Liver (tissue), 9 donors: Measurements from ENCODE around the gene C3orf70. TPM values are rescaled to one million over a fixed set of nuclear protein-coding genes. Genes with fewer than 3 reads are reported as not detected.

Experiments
- DNase-seq: peaks from one replicate; pipeline ENCODE4 v3.0.0-alpha.2; 2017; ENCODE audit warnings: low spot score
- H3K27ac ChIP-seq, 2 donors: one replicate each; pipeline ENCODE4 v1.7.0; 2013; ENCODE audit warnings: inconsistent platforms in 2 of 2, low read length in 2 of 2, control low read depth in 1 of 2, low read depth in 1 of 2, mild to moderate bottlenecking in 1 of 2
- H3K27me3 ChIP-seq, 4 donors: one replicate each; pipeline versions ENCODE4 v1.6.1 to v1.7.0; 2013; ENCODE audit warnings: low read length in 3 of 4, inconsistent platforms in 1 of 4, mild to moderate bottlenecking in 1 of 4, moderate library complexity in 1 of 4; ENCODE audit not compliant: control insufficient read depth in 4 of 4, insufficient read depth in 4 of 4
- H3K36me3 ChIP-seq, 4 donors: one replicate each; pipeline versions ENCODE4 v1.6.1 to v1.7.0; 2013; ENCODE audit warnings: low read length in 3 of 4, mild to moderate bottlenecking in 3 of 4, low read depth in 1 of 4, moderate library complexity in 1 of 4; ENCODE audit not compliant: control insufficient read depth in 4 of 4, insufficient read depth in 3 of 4
- H3K4me1 ChIP-seq, 4 donors: one replicate each; pipeline versions ENCODE4 v1.6.1 to v1.7.0; 2013; ENCODE audit warnings: low read length in 3 of 4, mild to moderate bottlenecking in 3 of 4, moderate library complexity in 1 of 4; ENCODE audit not compliant: control insufficient read depth in 4 of 4, insufficient read depth in 4 of 4
- H3K4me3 ChIP-seq, 3 donors: one replicate each; pipeline versions ENCODE4 v1.6.1 to v1.7.0; 2013; ENCODE audit warnings: low read length in 3 of 3, control low read depth in 1 of 3, low read depth in 1 of 3, mild to moderate bottlenecking in 1 of 3
- H3K9ac ChIP-seq, 2 donors: one replicate each; pipeline ENCODE4 v1.7.0; 2013; ENCODE audit warnings: low read length in 2 of 2, mild to moderate bottlenecking in 2 of 2, moderate library complexity in 2 of 2, control low read depth in 1 of 2, low read depth in 1 of 2
- H3K9me3 ChIP-seq, 4 donors: one replicate each; pipeline versions ENCODE4 v1.6.1 to v1.7.0; 2013; ENCODE audit warnings: low read length in 3 of 4; ENCODE audit not compliant: control insufficient read depth in 4 of 4
- EGR1 ChIP-seq, 2 donors: IDR thresholded peaks; 2 replicates each; pipeline ENCODE4 v1.6.1; 2016 to 2018; ENCODE audit warnings: antibody characterized with exemption in 2 of 2, low read depth in 2 of 2
- FOXA2 ChIP-seq: IDR thresholded peaks from 2 replicates; pipeline ENCODE4 v1.6.1; 2016; ENCODE audit warnings: antibody characterized with exemption
- GABPA ChIP-seq, 2 donors: IDR thresholded peaks in 1 of 2; conservative IDR thresholded peaks in 1 of 2; 2 replicates each; pipeline ENCODE4 v1.6.1; 2016; ENCODE audit warnings: antibody characterized with exemption in 2 of 2, mild to moderate bottlenecking in 1 of 2, moderate library complexity in 1 of 2
- HNF4A ChIP-seq, 2 donors: conservative IDR thresholded peaks; 2 replicates each; pipeline ENCODE4 v1.6.1; 2016; ENCODE audit warnings: antibody characterized with exemption in 2 of 2, mild to moderate bottlenecking in 2 of 2
- HNF4G ChIP-seq: IDR thresholded peaks from 2 replicates; pipeline ENCODE4 v1.6.1; 2016; ENCODE audit warnings: antibody characterized with exemption
- JUND ChIP-seq, 2 donors: IDR thresholded peaks; 2 replicates each; pipeline ENCODE4 v1.6.1; 2016; ENCODE audit warnings: antibody characterized with exemption in 2 of 2
- NR2F2 ChIP-seq: IDR thresholded peaks from 2 replicates; pipeline ENCODE4 v1.6.1; 2016; ENCODE audit warnings: antibody characterized with exemption
- RXRA ChIP-seq, 2 donors: IDR thresholded peaks; 2 replicates each; pipeline ENCODE4 v1.6.1; 2017 to 2018; ENCODE audit warnings: antibody characterized with exemption in 2 of 2, mild to moderate bottlenecking in 1 of 2
- SP1 ChIP-seq: IDR thresholded peaks from 2 replicates; pipeline ENCODE4 v1.6.1; 2018; ENCODE audit warnings: antibody characterized with exemption, mild to moderate bottlenecking
- TAF1 ChIP-seq: conservative IDR thresholded peaks from 2 replicates; pipeline ENCODE4 v1.6.1; 2016; ENCODE audit warnings: antibody characterized with exemption, mild to moderate bottlenecking
- YY1 ChIP-seq: IDR thresholded peaks from 2 replicates; pipeline ENCODE4 v1.6.1; 2016; ENCODE audit warnings: antibody characterized with exemption, mild to moderate bottlenecking
- WGBS: extraction: QIAGEN DNeasy Blood & Tissue Kit; methylation state at CpG from one replicate; pipeline ENCODE4 v1.1.7; 2013; 5-methylcytosine and 5-hydroxymethylcytosine counted together
- polyA plus RNA-seq, 2 donors: library from polyadenylated mRNA; stranded (reverse) in 1 of 2; unstranded in 1 of 2; fragments of 200-250 nt in 1 of 2; fragments of >200 nt in 1 of 2; fragmentation: Nextera tagmentation in 1 of 2; extraction: Ambion mirVana in 1 of 2; gene quantifications; one replicate each; pipeline versions ENCODE4 v1.2.1 to v1.2.3, GENCODE V29; 2013 to 2015
- total RNA-seq, 2 donors: library from RNA; depleted of rRNA; stranded (reverse); fragments of >200 nt; gene quantifications; one replicate each; pipeline ENCODE4 v1.2.3, GENCODE V29; 2014
- TF ChIP-seq, protein P1 (sequence below): IDR thresholded peaks from 2 replicates; pipeline ENCODE4 v1.6.1; 2016; ENCODE audit warnings: antibody characterized with exemption
- TF ChIP-seq, protein P2 (sequence below): fragments of 150-350 bp; IDR thresholded peaks from 2 replicates; pipeline ENCODE4 v1.5.1; 2017; ENCODE audit warnings: improper control_type of control experiment, low read depth, low read length; ENCODE audit not compliant: missing input control
- TF ChIP-seq, protein P3 (sequence below): IDR thresholded peaks from 2 replicates; pipeline ENCODE4 v1.6.1; 2016; ENCODE audit warnings: antibody characterized with exemption, mild to moderate bottlenecking
- donor health status: healthy.
- donor health status: healthy.
- donor health status: healthy.
- donor health status: healthy.
- donor health status: healthy.

The C3orf70 gene
- total and polyA plus RNA-seq, 4 donors: 0.15 to 0.79 (median 0.41) TPM

DNA sequence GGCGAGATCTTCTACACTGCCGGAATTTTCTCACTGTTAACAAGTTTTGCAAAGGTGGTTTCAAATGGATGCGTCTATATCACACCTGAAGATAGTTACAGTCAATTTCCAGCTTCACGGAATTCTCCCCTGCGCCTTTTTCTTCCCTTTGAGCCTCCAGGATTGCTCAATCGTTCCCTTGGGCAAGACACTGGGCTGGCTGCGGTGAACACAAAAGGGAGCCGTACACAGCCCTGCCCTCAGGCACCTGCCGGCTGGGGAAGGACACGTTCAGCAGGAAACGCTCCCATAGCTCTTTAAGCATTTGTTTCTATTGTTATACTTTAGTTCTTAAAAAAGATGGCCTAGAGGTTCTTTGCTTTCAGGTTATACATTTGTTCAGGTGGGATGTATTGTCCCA lies 85.7 kb downstream of the C3orf70 start:
- no peaks in the 10 kb centered on the region for H3K4me1 ChIP-seq
- H3K27me3 ChIP-seq: no peaks in the 10 kb centered on the region
- no peak overlapping the region for H3K27ac ChIP-seq
- H3K9ac ChIP-seq: no peak overlapping the region
- TF ChIP-seq TAF1 (no peak), HNF4A (conservative IDR thresholded peaks at IDR 0.05) (no peak), SP1 (no peak), HNF4G (no peak), NR2F2 (no peak), GABPA (IDR thresholded peaks at IDR 0.05 in 1 of 2, conservative IDR thresholded peaks at IDR 0.05 in 1 of 2) (no peak), EGR1 (IDR thresholded peaks at IDR 0.05; ENCODE audit: low read depth in 2 of 2) (no peak), RXRA (IDR thresholded peaks at IDR 0.05) (no peak), JUND (IDR thresholded peaks at IDR 0.05) (no peak), FOXA2 (no peak)
- TF ChIP-seq, protein P1, sequence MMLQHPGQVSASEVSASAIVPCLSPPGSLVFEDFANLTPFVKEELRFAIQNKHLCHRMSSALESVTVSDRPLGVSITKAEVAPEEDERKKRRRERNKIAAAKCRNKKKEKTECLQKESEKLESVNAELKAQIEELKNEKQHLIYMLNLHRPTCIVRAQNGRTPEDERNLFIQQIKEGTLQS: no peak
- TF ChIP-seq, protein P2, sequence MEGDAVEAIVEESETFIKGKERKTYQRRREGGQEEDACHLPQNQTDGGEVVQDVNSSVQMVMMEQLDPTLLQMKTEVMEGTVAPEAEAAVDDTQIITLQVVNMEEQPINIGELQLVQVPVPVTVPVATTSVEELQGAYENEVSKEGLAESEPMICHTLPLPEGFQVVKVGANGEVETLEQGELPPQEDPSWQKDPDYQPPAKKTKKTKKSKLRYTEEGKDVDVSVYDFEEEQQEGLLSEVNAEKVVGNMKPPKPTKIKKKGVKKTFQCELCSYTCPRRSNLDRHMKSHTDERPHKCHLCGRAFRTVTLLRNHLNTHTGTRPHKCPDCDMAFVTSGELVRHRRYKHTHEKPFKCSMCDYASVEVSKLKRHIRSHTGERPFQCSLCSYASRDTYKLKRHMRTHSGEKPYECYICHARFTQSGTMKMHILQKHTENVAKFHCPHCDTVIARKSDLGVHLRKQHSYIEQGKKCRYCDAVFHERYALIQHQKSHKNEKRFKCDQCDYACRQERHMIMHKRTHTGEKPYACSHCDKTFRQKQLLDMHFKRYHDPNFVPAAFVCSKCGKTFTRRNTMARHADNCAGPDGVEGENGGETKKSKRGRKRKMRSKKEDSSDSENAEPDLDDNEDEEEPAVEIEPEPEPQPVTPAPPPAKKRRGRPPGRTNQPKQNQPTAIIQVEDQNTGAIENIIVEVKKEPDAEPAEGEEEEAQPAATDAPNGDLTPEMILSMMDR: no peak
- TF ChIP-seq, protein P3, sequence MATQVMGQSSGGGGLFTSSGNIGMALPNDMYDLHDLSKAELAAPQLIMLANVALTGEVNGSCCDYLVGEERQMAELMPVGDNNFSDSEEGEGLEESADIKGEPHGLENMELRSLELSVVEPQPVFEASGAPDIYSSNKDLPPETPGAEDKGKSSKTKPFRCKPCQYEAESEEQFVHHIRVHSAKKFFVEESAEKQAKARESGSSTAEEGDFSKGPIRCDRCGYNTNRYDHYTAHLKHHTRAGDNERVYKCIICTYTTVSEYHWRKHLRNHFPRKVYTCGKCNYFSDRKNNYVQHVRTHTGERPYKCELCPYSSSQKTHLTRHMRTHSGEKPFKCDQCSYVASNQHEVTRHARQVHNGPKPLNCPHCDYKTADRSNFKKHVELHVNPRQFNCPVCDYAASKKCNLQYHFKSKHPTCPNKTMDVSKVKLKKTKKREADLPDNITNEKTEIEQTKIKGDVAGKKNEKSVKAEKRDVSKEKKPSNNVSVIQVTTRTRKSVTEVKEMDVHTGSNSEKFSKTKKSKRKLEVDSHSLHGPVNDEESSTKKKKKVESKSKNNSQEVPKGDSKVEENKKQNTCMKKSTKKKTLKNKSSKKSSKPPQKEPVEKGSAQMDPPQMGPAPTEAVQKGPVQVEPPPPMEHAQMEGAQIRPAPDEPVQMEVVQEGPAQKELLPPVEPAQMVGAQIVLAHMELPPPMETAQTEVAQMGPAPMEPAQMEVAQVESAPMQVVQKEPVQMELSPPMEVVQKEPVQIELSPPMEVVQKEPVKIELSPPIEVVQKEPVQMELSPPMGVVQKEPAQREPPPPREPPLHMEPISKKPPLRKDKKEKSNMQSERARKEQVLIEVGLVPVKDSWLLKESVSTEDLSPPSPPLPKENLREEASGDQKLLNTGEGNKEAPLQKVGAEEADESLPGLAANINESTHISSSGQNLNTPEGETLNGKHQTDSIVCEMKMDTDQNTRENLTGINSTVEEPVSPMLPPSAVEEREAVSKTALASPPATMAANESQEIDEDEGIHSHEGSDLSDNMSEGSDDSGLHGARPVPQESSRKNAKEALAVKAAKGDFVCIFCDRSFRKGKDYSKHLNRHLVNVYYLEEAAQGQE: no peak
- no peaks in the 10 kb centered on the region for H3K9me3 ChIP-seq
- no peak for DNase-seq
- no peaks in the 10 kb centered on the region for H3K36me3 ChIP-seq
- 94% methylated on average over 11 of the region's 11 CpGs for WGBS
- no peak overlapping the region for H3K4me3 ChIP-seq

DNA sequence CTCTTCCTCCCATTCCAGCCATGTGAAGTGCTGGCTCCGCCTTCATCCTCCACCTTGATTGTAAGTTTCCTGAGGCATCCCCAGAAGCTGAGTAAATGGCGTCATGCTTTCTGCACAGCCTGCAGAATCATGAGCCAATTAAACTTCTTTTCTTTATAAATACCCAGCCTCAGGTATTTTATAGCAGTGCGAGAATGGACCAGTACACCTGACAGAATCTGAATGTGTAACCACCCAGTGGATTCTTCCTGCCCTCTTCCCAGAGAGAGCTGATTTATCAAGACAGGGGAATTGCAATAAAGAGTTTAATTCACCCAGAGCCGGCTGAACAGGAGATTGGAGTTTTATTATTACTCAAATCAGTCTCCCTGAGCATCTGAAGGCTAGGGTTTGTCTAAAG lies 86.6 kb downstream of the C3orf70 start:
- no peaks in the 10 kb centered on the region for H3K4me1 ChIP-seq
- no peak for DNase-seq
- H3K4me3 ChIP-seq: no peak overlapping the region
- no peaks in the 10 kb centered on the region for H3K9me3 ChIP-seq
- H3K27ac ChIP-seq: no peak overlapping the region
- WGBS: 96% methylated on average over 4 of the region's 4 CpGs
- H3K9ac ChIP-seq: no peak overlapping the region
- no peaks in the 10 kb centered on the region for H3K36me3 ChIP-seq
- TF ChIP-seq, protein P2: no peak
- TF ChIP-seq JUND (IDR thresholded peaks at IDR 0.05): no peak
- TF ChIP-seq, protein P3: no peak
- TF ChIP-seq YY1: no peak
- TF ChIP-seq GABPA (IDR thresholded peaks at IDR 0.05 in 1 of 2, conservative IDR thresholded peaks at IDR 0.05 in 1 of 2): no peak
- TF ChIP-seq EGR1 (IDR thresholded peaks at IDR 0.05; ENCODE audit: low read depth in 2 of 2): no peak
- TF ChIP-seq FOXA2: no peak
- TF ChIP-seq HNF4G: no peak
- no peak for TF ChIP-seq HNF4A (conservative IDR thresholded peaks at IDR 0.05)
- TF ChIP-seq TAF1: no peak
- no peaks in the 10 kb centered on the region for H3K27me3 ChIP-seq
